H9 (cell line): Measurements from ENCODE around the gene TUBGCP6. TPM values are rescaled to one million over a fixed set of nuclear protein-coding genes. Genes with fewer than 3 reads are reported as not detected.

Experiments used
- DNase-seq: peaks from one replicate; pipeline ENCODE4 v3.0.0-alpha.2; 2017
- H2AFZ ChIP-seq: one replicate; pipeline ENCODE4 v1.6.1; 2013; ENCODE audit warnings: mild to moderate bottlenecking, low read length, control low read depth, moderate library complexity
- H2AK5ac ChIP-seq: 2 replicates; pipeline ENCODE4 v1.6.1; 2013; ENCODE audit warnings: low read length, control low read depth, mixed read lengths; ENCODE audit not compliant: insufficient read length
- H2BK120ac ChIP-seq: one replicate; pipeline ENCODE4 v1.6.1; 2013; ENCODE audit warnings: low read depth, mild to moderate bottlenecking, low read length, control low read depth, inconsistent platforms; ENCODE audit not compliant: poor library complexity, severe bottlenecking
- H2BK12ac ChIP-seq: 2 replicates; pipeline ENCODE4 v1.6.1; 2013; ENCODE audit warnings: low read length, control low read depth, mixed read lengths, low read depth; ENCODE audit not compliant: insufficient read length
- H2BK15ac ChIP-seq: 2 replicates; pipeline ENCODE4 v1.6.1; 2013; ENCODE audit warnings: low read depth, low read length, control low read depth
- H2BK20ac ChIP-seq: one replicate; pipeline ENCODE4 v1.6.1; 2013; ENCODE audit warnings: low read depth, mild to moderate bottlenecking, low read length, control low read depth, inconsistent platforms; ENCODE audit not compliant: poor library complexity, severe bottlenecking
- H2BK5ac ChIP-seq: 2 replicates; pipeline ENCODE4 v1.6.1; 2013; ENCODE audit warnings: low read length, control low read depth, mixed read lengths; ENCODE audit not compliant: insufficient read length
- H3K14ac ChIP-seq: 2 replicates; pipeline ENCODE4 v1.6.1; 2013; ENCODE audit warnings: low read length, control low read depth; ENCODE audit not compliant: insufficient read depth
- H3K18ac ChIP-seq: 2 replicates; pipeline ENCODE4 v1.6.1; 2013; ENCODE audit warnings: low read depth, mild to moderate bottlenecking, mixed read lengths, low read length, control low read depth; ENCODE audit not compliant: insufficient read length
- H3K23ac ChIP-seq: 2 replicates; pipeline ENCODE4 v1.6.1; 2013; ENCODE audit warnings: low read length, control low read depth, mixed read lengths, low read depth; ENCODE audit not compliant: insufficient read length
- H3K23me2 ChIP-seq: 2 replicates; pipeline ENCODE4 v1.6.1; 2013; ENCODE audit warnings: low read depth, mild to moderate bottlenecking, mixed read lengths, low read length, control low read depth; ENCODE audit not compliant: insufficient read length, poor library complexity, severe bottlenecking
- H3K27ac ChIP-seq: 2 replicates; pipeline ENCODE4 v1.5.1; 2013; ENCODE audit warnings: low read length, control low read depth, mixed read lengths, low read depth; ENCODE audit not compliant: insufficient read length
- H3K27me3 ChIP-seq: 2 replicates; pipeline ENCODE4 v1.6.1; 2013; ENCODE audit warnings: low read length, control low read depth, inconsistent platforms; ENCODE audit not compliant: insufficient read depth
- H3K4ac ChIP-seq: 2 replicates; pipeline ENCODE4 v1.6.1; 2013; ENCODE audit warnings: low read depth, mild to moderate bottlenecking, control low read depth, inconsistent platforms, low read length, moderate library complexity
- H3K4me1 ChIP-seq: 2 replicates; pipeline ENCODE4 v1.6.1; 2013; ENCODE audit warnings: low read length, control low read depth, inconsistent platforms; ENCODE audit not compliant: insufficient read depth
- H3K4me2 ChIP-seq: 2 replicates; pipeline ENCODE4 v1.6.1; 2013; ENCODE audit warnings: low read length, control low read depth, mixed read lengths; ENCODE audit not compliant: insufficient read length, insufficient read depth
- H3K56ac ChIP-seq: 2 replicates; pipeline ENCODE4 v1.6.1; 2013; ENCODE audit warnings: low read depth, mild to moderate bottlenecking, mixed read lengths, low read length, control low read depth; ENCODE audit not compliant: insufficient read length
- H3K79me1 ChIP-seq: 2 replicates; pipeline ENCODE4 v1.6.1; 2013; ENCODE audit warnings: low read depth, mild to moderate bottlenecking, moderate library complexity, low read length, control low read depth, inconsistent platforms; ENCODE audit not compliant: insufficient read depth, poor library complexity, severe bottlenecking
- H3K79me2 ChIP-seq: 2 replicates; pipeline ENCODE4 v1.6.1; 2013; ENCODE audit warnings: low read length, control low read depth, inconsistent platforms; ENCODE audit not compliant: insufficient read depth
- H3K9ac ChIP-seq: 2 replicates; pipeline ENCODE4 v1.6.1; 2013; ENCODE audit warnings: low read length, control low read depth, mixed read lengths; ENCODE audit not compliant: insufficient read length; ENCODE audit errors: extremely low read depth
- H3K9me3 ChIP-seq: one replicate; pipeline ENCODE4 v1.6.1; 2013; ENCODE audit warnings: low read depth, low read length, inconsistent platforms; ENCODE audit not compliant: control insufficient read depth
- H3T11ph ChIP-seq: one replicate; pipeline ENCODE4 v1.6.1; 2013; ENCODE audit warnings: mild to moderate bottlenecking, low read length, control low read depth, inconsistent platforms
- H4K20me1 ChIP-seq: one replicate; pipeline ENCODE4 v1.6.1; 2013; ENCODE audit not compliant: control insufficient read depth, insufficient read length, insufficient read depth
- H4K5ac ChIP-seq: 2 replicates; pipeline ENCODE4 v1.6.1; 2013; ENCODE audit warnings: low read depth, mild to moderate bottlenecking, mixed read lengths, low read length, control low read depth; ENCODE audit not compliant: insufficient read length
- H4K8ac ChIP-seq: replicated peaks from 2 replicates; pipeline ENCODE4 v1.6.1; 2013; ENCODE audit warnings: low read length, control low read depth, mixed read lengths, low read depth; ENCODE audit not compliant: insufficient read length
- H4K91ac ChIP-seq: 2 replicates; pipeline ENCODE4 v1.6.1; 2013; ENCODE audit warnings: low read depth, mild to moderate bottlenecking, moderate library complexity, mixed read lengths, low read length, control low read depth; ENCODE audit not compliant: insufficient read length
- H3K27ac Mint-ChIP-seq, 3 experiments: 2 replicates in 2 of 3; 3 replicates in 1 of 3; pipeline ENCODE4 v1.8.0; 2020 to 2021; ENCODE audit warnings: mixed read lengths in 3 of 3, mild to moderate bottlenecking in 1 of 3, moderate library complexity in 1 of 3
- H3K27me3 Mint-ChIP-seq: 2 replicates; pipeline ENCODE4 v1.8.0; 2021; ENCODE audit warnings: low read depth, mild to moderate bottlenecking, moderate library complexity, mixed read lengths
- H3K36me3 Mint-ChIP-seq, 3 experiments: 2 replicates in 2 of 3; 3 replicates in 1 of 3; pipeline ENCODE4 v1.8.0; 2020 to 2021; ENCODE audit warnings: low read depth in 3 of 3, mixed read lengths in 3 of 3; ENCODE audit not compliant: insufficient read depth in 1 of 3
- H3K4me1 Mint-ChIP-seq, 2 experiments: 2 replicates each; pipeline ENCODE4 v1.8.0; 2020; ENCODE audit warnings: mixed read lengths in 2 of 2
- H3K4me3 Mint-ChIP-seq, 2 experiments: 2 replicates in 1 of 2; 3 replicates in 1 of 2; pipeline ENCODE4 v1.8.0; 2020 to 2021; ENCODE audit warnings: mild to moderate bottlenecking in 2 of 2, mixed read lengths in 2 of 2, moderate library complexity in 1 of 2
- H3K9me3 Mint-ChIP-seq, 2 experiments: 2 replicates in 1 of 2; 3 replicates in 1 of 2; pipeline ENCODE4 v1.8.0; 2020; ENCODE audit warnings: mild to moderate bottlenecking in 2 of 2, mixed read lengths in 2 of 2, moderate library complexity in 1 of 2
- CTCF ChIP-seq: fragments of 200-600 bp; sonication (generic); conservative IDR thresholded peaks from 3 replicates; pipeline ENCODE4 v1.8.0; 2021; ENCODE audit warnings: antibody characterized with exemption, mild to moderate bottlenecking
- WGBS: extraction: QIAGEN DNeasy Blood & Tissue Kit; methylation state at CpG from one replicate; pipeline ENCODE4 v1.1.7; 2013; ENCODE audit warnings: missing lambda C conversion rate, low lambda C conversion rate, mixed read lengths; ENCODE audit not compliant: insufficient read length; ENCODE audit errors: extremely low coverage; 5-methylcytosine and 5-hydroxymethylcytosine counted together
- total RNA-seq: library from RNA; stranded (reverse); gene quantifications from 2 replicates; pipeline ENCODE4 v1.2.1, GENCODE V29; 2021

Gene TUBGCP6
- total RNA-seq, 1 experiment from 2014 or later: 29.0 TPM

- no peaks in the 10 kb centered on the region for H3K4me1 ChIP-seq
- Mint-ChIP-seq H3K27ac (0 out of 7 replicates have a peak overlapping the region, but pooled peaks of 1 of the 3 experiments have one; percentile 9), H3K4me1 (peaks cover 10 to 21% of the 10 kb centered on the region in 2 experiments), H3K27me3 (no peaks in the 10 kb centered on the region; the same call in none of the 2 replicates), H3K4me3 (peak overlapping the region; percentile 85 to 91), H3K9me3 (no peaks in the 10 kb centered on the region), H3K36me3 (peaks cover 0 to 3% (median 1%) of the 10 kb centered on the region in 3 experiments; a peak in 5 of 7 replicates)
- WGBS: no CpG with 5 or more reads among the region's 47 CpGs
- no peak overlapping the region for H3K4ac ChIP-seq
- no peak overlapping the region for H2BK12ac ChIP-seq
- no peaks in the 10 kb centered on the region for H3K79me1 ChIP-seq
- H2BK5ac ChIP-seq: no peak overlapping the region
- H3K56ac ChIP-seq: no peak overlapping the region
- H3K27me3 ChIP-seq: no peaks in the 10 kb centered on the region
- H3K27ac ChIP-seq: no peak overlapping the region
- H2BK20ac ChIP-seq: no peak overlapping the region
- no peak overlapping the region for H2AK5ac ChIP-seq
- H4K20me1 ChIP-seq: no peaks in the 10 kb centered on the region
- no peak for TF ChIP-seq CTCF
- no peak overlapping the region for H2AFZ ChIP-seq
- H3K23me2 ChIP-seq: peaks cover 17% of the 10 kb centered on the region
- no peak overlapping the region; the same call in 1 of the 2 replicates for H3K14ac ChIP-seq
- no peak for DNase-seq
- no peak overlapping the region for H4K5ac ChIP-seq
- no peaks in the 10 kb centered on the region for H3K9me3 ChIP-seq
- H2BK15ac ChIP-seq: no peak overlapping the region
- peaks cover 5% of the 10 kb centered on the region; the same call in 1 of the 2 replicates for H3K79me2 ChIP-seq
- no peak overlapping the region for H2BK120ac ChIP-seq
- H3K9ac ChIP-seq: no peak overlapping the region
- H3T11ph ChIP-seq: no peak overlapping the region
- no peak overlapping the region for H4K8ac ChIP-seq
- no peak overlapping the region for H3K18ac ChIP-seq
- no peak overlapping the region for H3K23ac ChIP-seq
- H4K91ac ChIP-seq: no peak overlapping the region
- peak overlapping the region; percentile 58 for H3K4me2 ChIP-seq
Measured at GRCh38 chr22:50186181-50186714, 58.6 kb downstream of the TUBGCP6 start.
